ENCODE measurements around the gene PTPRN.

DNA sequence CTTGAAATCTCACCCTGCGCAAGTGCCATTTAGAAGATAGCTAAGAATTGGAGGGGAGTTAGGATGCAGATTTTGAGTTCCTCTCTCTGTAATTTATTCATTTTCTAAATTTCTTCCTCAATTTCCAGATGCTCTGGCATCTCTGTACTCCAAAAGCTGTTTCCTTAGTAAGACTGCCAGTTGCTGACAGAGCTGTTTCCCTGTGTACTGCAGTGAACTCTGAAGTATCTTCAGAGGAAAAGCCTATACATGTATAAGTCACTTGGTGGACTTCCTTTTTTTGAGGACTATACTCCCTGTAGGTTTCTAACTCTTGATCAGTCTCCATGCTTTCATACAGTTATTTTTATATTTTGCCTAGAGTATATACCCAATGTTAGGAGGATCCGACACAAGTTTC, 24.9 kb upstream of the PTPRN start:
- TF ChIP-seq SRF (IDR thresholded peaks at IDR 0.05; ENCODE audit: low read depth) (no peak), ZNF274 (IDR thresholded peaks at IDR 0.05; ENCODE audit: low read depth, low read length) (no peak), POLR2AphosphoS5 (IDR thresholded peaks at IDR 0.05; ENCODE audit: low read depth, low read length) (no peak), YY1 (IDR thresholded peaks at IDR 0.05; ENCODE audit: extremely low read depth, insufficient replicate concordance, low read depth, low read length) (no peak), POLR2A (IDR thresholded peaks at IDR 0.05; ENCODE audit: borderline replicate concordance, extremely low read depth, insufficient read depth, insufficient read length) (no peak), EZH2phosphoT487 (IDR thresholded peaks at IDR 0.05; ENCODE audit: borderline replicate concordance) (no peak)
- TF ChIP-seq, protein P1, sequence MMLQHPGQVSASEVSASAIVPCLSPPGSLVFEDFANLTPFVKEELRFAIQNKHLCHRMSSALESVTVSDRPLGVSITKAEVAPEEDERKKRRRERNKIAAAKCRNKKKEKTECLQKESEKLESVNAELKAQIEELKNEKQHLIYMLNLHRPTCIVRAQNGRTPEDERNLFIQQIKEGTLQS (IDR thresholded peaks at IDR 0.05): no peak
- TF ChIP-seq, protein P2, sequence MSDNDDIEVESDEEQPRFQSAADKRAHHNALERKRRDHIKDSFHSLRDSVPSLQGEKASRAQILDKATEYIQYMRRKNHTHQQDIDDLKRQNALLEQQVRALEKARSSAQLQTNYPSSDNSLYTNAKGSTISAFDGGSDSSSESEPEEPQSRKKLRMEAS (IDR thresholded peaks at IDR 0.05): no peak
- TF ChIP-seq, protein P3, sequence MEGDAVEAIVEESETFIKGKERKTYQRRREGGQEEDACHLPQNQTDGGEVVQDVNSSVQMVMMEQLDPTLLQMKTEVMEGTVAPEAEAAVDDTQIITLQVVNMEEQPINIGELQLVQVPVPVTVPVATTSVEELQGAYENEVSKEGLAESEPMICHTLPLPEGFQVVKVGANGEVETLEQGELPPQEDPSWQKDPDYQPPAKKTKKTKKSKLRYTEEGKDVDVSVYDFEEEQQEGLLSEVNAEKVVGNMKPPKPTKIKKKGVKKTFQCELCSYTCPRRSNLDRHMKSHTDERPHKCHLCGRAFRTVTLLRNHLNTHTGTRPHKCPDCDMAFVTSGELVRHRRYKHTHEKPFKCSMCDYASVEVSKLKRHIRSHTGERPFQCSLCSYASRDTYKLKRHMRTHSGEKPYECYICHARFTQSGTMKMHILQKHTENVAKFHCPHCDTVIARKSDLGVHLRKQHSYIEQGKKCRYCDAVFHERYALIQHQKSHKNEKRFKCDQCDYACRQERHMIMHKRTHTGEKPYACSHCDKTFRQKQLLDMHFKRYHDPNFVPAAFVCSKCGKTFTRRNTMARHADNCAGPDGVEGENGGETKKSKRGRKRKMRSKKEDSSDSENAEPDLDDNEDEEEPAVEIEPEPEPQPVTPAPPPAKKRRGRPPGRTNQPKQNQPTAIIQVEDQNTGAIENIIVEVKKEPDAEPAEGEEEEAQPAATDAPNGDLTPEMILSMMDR (IDR thresholded peaks at IDR 0.05 in 2 of 3, conservative IDR thresholded peaks at IDR 0.05 in 1 of 3; ENCODE audit: borderline replicate concordance in 1 of 3, insufficient read depth in 1 of 3, low read depth in 2 of 3, low read length in 2 of 3): no peak
- TF ChIP-seq, protein P4, sequence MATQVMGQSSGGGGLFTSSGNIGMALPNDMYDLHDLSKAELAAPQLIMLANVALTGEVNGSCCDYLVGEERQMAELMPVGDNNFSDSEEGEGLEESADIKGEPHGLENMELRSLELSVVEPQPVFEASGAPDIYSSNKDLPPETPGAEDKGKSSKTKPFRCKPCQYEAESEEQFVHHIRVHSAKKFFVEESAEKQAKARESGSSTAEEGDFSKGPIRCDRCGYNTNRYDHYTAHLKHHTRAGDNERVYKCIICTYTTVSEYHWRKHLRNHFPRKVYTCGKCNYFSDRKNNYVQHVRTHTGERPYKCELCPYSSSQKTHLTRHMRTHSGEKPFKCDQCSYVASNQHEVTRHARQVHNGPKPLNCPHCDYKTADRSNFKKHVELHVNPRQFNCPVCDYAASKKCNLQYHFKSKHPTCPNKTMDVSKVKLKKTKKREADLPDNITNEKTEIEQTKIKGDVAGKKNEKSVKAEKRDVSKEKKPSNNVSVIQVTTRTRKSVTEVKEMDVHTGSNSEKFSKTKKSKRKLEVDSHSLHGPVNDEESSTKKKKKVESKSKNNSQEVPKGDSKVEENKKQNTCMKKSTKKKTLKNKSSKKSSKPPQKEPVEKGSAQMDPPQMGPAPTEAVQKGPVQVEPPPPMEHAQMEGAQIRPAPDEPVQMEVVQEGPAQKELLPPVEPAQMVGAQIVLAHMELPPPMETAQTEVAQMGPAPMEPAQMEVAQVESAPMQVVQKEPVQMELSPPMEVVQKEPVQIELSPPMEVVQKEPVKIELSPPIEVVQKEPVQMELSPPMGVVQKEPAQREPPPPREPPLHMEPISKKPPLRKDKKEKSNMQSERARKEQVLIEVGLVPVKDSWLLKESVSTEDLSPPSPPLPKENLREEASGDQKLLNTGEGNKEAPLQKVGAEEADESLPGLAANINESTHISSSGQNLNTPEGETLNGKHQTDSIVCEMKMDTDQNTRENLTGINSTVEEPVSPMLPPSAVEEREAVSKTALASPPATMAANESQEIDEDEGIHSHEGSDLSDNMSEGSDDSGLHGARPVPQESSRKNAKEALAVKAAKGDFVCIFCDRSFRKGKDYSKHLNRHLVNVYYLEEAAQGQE (IDR thresholded peaks at IDR 0.05; ENCODE audit: low read depth): no peak

All from HCT116 (cell line).